GM06990 (cell line): ENCODE results near the gene STX1A.

ENCODE experiments used
- DNase-seq: peaks from one replicate; pipeline ENCODE4 v3.0.0-alpha.2; 2011; ENCODE audit not compliant: insufficient read length; ENCODE audit errors: extremely low read depth
- H3K27me3 ChIP-seq: replicated peaks from 2 replicates; pipeline ENCODE4 v1.6.0; 2011; ENCODE audit warnings: low read length; ENCODE audit not compliant: control insufficient read depth, insufficient read depth
- H3K36me3 ChIP-seq: 2 replicates; pipeline ENCODE4 v1.5.1; 2011; ENCODE audit warnings: low read length; ENCODE audit not compliant: control insufficient read depth, insufficient read depth
- H3K4me3 ChIP-seq: replicated peaks from 2 replicates; pipeline ENCODE4 v1.5.1; 2011; ENCODE audit warnings: low read depth, mild to moderate bottlenecking, control low read depth, low read length
- CTCF ChIP-seq: IDR thresholded peaks from 2 replicates; pipeline ENCODE4 v1.5.1; 2011; ENCODE audit warnings: low read length, control low read depth, mild to moderate bottlenecking, inconsistent platforms; ENCODE audit not compliant: insufficient read depth, poor library complexity, severe bottlenecking

STX1A gene

DNA sequence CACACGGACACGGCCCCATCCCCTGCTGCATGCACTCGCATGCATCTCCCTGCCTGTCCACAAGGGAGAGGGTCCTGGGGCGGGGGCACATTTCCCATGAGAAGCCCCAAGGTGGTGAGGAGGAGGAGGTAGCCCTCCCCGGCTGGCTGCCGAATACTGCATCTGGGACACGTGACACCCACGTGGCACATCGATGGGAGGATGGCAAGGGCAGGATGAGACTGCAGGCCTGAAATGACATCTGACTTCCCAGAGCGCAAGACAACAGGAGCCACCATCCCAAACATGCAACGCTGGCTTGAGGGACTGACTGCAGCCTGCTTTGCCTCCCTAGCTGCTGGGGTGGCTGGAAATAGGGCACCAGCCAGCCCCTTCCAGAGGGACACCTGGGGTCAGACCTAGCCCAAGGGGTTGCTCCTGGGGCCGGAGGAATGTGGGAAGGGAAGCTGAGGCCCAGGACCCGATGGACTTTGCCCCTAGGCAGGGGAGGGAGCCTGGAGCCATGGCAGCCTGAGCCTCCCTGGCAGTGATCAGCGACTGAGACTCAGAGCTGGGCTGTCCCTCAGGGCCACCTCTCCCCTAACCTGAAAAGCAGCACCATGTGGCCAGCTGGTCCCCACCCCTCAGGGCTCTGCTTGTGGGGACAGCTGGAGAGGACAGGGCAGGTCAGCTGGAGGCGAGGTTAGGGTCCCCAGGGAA is 19.9 kb downstream of the STX1A start:
- H3K36me3 ChIP-seq: peaks cover 25% of the 10 kb centered on the region
- no peak for DNase-seq
- H3K27me3 ChIP-seq: no peaks in the 10 kb centered on the region
- H3K4me3 ChIP-seq: no peak overlapping the region
- no peak for TF ChIP-seq CTCF

DNA sequence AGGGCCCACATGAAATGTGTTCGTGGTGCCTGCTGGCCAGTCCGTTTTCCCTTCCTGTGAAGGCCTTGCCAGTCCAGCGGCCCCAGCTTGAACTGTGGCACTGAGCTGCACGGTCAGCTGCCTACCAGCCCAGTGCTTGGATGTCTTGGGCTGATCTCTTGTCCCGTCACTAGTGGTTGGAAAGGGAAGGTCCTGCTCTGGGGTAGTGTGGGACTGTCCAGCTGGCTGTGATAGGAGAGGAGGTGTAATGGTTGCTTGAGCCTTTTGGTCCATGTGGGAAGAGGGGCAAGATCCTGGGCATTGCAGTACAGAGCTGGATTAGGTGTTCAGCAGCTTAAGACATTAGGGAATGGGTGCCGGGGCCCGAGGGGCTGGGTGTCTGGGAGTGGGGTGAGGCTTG is 21.1 kb downstream of the STX1A start:
- no peaks in the 10 kb centered on the region for H3K27me3 ChIP-seq
- no peak for TF ChIP-seq CTCF
- H3K4me3 ChIP-seq: no peak overlapping the region
- peaks cover 33% of the 10 kb centered on the region for H3K36me3 ChIP-seq
- DNase-seq: no peak

DNA sequence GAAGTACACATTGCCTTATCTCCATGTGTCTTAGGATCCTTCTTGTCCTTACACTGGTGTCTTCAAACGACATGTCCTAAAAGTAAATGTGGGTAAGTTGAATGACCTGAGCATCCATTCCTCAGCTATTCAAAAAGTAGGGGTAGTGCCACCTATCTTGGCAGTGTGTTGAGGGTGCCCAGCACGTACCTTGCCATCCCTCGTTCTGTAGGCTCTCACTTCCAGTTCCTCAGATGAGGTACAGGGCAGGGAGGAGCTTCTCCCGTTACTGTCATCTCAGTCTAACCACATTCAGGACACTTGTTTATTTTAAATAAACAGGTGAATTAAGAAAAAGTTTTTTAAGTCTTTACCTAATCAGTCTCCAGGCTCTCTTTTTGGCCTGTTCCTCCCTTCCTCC is 23.1 kb downstream of the STX1A start:
- Histone ChIP-seq H3K27me3 (no peaks in the 10 kb centered on the region), H3K36me3 (peaks cover 41% of the 10 kb centered on the region), H3K4me3 (no peak overlapping the region)
- no peak for DNase-seq
- TF ChIP-seq CTCF: no peak

DNA sequence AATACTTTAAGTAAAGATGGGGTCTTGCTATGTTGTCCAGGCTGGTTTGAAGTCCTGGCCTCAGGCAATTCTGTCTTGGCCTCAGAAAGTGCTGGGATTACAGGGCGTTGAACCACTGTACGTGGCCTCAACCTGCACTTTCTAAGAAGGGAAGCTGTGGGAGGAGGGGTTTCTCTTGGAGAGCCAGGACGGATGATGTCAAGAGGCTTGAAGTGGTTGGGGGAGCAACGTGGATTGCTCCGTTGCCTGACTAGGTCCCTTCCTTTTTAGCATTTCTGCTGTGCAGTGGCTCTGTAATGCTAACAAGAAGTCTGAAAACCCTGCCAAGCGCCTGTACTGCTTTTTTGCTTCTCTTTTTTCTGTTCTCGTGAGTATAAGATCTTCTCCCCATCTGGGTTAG is 28.8 kb downstream of the STX1A start:
- no peak for DNase-seq
- H3K27me3 ChIP-seq: no peaks in the 10 kb centered on the region
- TF ChIP-seq CTCF: no peak
- H3K4me3 ChIP-seq: no peak overlapping the region
- H3K36me3 ChIP-seq: peaks cover 27% of the 10 kb centered on the region

DNA sequence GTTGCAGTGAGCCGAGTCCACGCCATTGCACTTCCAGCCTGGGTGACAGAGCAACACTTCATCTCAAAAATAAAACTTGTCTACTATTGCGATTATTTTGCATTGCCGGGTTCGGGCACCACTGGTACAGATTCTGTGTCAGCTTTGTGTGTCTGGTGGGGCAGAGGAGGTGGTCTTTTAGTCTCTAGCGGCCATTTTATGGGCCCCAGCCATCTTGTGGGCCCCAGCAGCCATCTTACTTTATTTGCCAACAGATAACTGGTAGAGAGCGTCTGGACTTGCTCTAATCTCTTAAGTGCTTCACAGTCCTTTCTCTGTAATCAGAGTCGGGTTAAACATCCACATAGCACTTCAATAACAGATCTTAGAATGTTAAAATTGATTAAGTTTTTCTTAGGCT is 31.2 kb downstream of the STX1A start:
- Histone ChIP-seq H3K27me3 (no peaks in the 10 kb centered on the region), H3K36me3 (peaks cover 14% of the 10 kb centered on the region), H3K4me3 (no peak overlapping the region)
- no peak for TF ChIP-seq CTCF
- no peak for DNase-seq

- no peak for DNase-seq
- no peaks in the 10 kb centered on the region for H3K27me3 ChIP-seq
- TF ChIP-seq CTCF: no peak
- H3K4me3 ChIP-seq: no peak overlapping the region
- H3K36me3 ChIP-seq: peaks cover 5% of the 10 kb centered on the region
Observed at GRCh38 chr7:73685311-73685710, 34.2 kb downstream of the STX1A start.
